Karpas-422 (cell line): ENCODE measurements around the gene SAT1. TPM values are rescaled to one million over a fixed set of nuclear protein-coding genes. Genes with fewer than 3 reads are reported as not detected.
"Not testable (repeated sequence)": the region's sequence is repeated elsewhere in the genome, so short reads cannot be mapped to it uniquely, and the experiment has no call there.

ENCODE experiments used
- DNase-seq: peaks from one replicate; pipeline ENCODE4 v3.0.0-alpha.2; 2015
- H2AFZ ChIP-seq: fragments of 200-600 bp; sonication (generic); 2 replicates; pipeline ENCODE4 v1.6.1; 2014; ENCODE audit warnings: antibody characterized with exemption, low read length, mixed read lengths
- H3K27ac ChIP-seq: fragments of 200-600 bp; sonication (generic); 2 replicates; pipeline ENCODE4 v1.5.1; 2014; ENCODE audit warnings: mild to moderate bottlenecking, low read length, moderate library complexity
- H3K27me3 ChIP-seq: fragments of 200-600 bp; sonication (generic); 2 replicates; pipeline ENCODE4 v1.6.1; 2014; ENCODE audit warnings: low read length, mixed read lengths
- H3K36me3 ChIP-seq: fragments of 200-600 bp; sonication (generic); 2 replicates; pipeline ENCODE4 v1.6.1; 2014; ENCODE audit warnings: low read length, mixed read lengths; ENCODE audit not compliant: insufficient read depth
- H3K4me1 ChIP-seq: fragments of 200-600 bp; sonication (generic); 2 replicates; pipeline ENCODE4 v1.6.1; 2014; ENCODE audit warnings: mild to moderate bottlenecking, low read length, mixed read lengths
- H3K4me2 ChIP-seq: fragments of 200-600 bp; sonication (generic); 2 replicates; pipeline ENCODE4 v1.6.1; 2014; ENCODE audit warnings: low read length, low read depth, mild to moderate bottlenecking; ENCODE audit not compliant: poor library complexity, severe bottlenecking
- H3K4me3 ChIP-seq: fragments of 200-600 bp; sonication (generic); 2 replicates; pipeline ENCODE4 v1.5.1; 2014; ENCODE audit warnings: mild to moderate bottlenecking, antibody characterized with exemption, low read length, mixed read lengths
- H3K79me2 ChIP-seq: fragments of 200-600 bp; sonication (generic); 2 replicates; pipeline ENCODE4 v1.6.1; 2014; ENCODE audit warnings: mild to moderate bottlenecking, low read length, mixed read lengths
- H3K9ac ChIP-seq: fragments of 200-600 bp; sonication (generic); 2 replicates; pipeline ENCODE4 v1.6.0; 2014; ENCODE audit warnings: low read length
- H3K9me2 ChIP-seq: fragments of 200-600 bp; sonication (generic), shearing (Covaris generic); replicated peaks from 2 replicates; pipeline ENCODE4 v1.6.0; 2014; ENCODE audit warnings: mild to moderate bottlenecking, low read length, moderate library complexity; ENCODE audit not compliant: insufficient read depth
- H3K9me3 ChIP-seq: fragments of 300-700, 200-600 bp; sonication (generic); 2 replicates; pipeline ENCODE4 v1.6.1; 2014; ENCODE audit warnings: low read length, mixed read lengths
- H4K20me1 ChIP-seq: fragments of 200-600 bp; sonication (generic); 2 replicates; pipeline ENCODE4 v1.6.1; 2014; ENCODE audit warnings: mild to moderate bottlenecking, antibody characterized with exemption, low read length, low read depth; ENCODE audit not compliant: insufficient read depth
- total RNA-seq: library from RNA; depleted of rRNA; stranded (reverse); fragments of >200 nt; shearing (Covaris generic); gene quantifications from 2 replicates; pipeline ENCODE4 v1.2.3, GENCODE V29; 2014; ENCODE audit warnings: low replicate concordance

SAT1 gene
- total RNA-seq, 1 experiment from 2014 or later, result 256 TPM

- DNase-seq, result no peak
Observed at GRCh38 chrX:23765868-23766267, 17.1 kb upstream of the SAT1 start.

GRCh38 chrX:23766650-23767551 is 16.1 kb upstream of the SAT1 start:
- Histone ChIP-seq H3K36me3 (no peaks in the 10 kb centered on the region), H2AFZ (no peak overlapping the region), H3K4me3 (no peak overlapping the region), H3K9me2 (no peaks in the 10 kb centered on the region), H3K9me3 (no peaks in the 10 kb centered on the region), H3K27me3 (no peaks in the 10 kb centered on the region), H3K4me1 (peaks cover 6% of the 10 kb centered on the region; the same call in 1 of the 2 replicates), H3K27ac (no peak overlapping the region), H4K20me1 (no peaks in the 10 kb centered on the region), H3K4me2 (no peak overlapping the region), H3K9ac (no peak overlapping the region), H3K79me2 (no peaks in the 10 kb centered on the region)
- DNase-seq, result no peak

More at GRCh38 chrX:23765868-23766267, 17.1 kb upstream of the SAT1 start:
- peaks cover 6% of the 10 kb centered on the region; the same call in 1 of the 2 replicates for H3K4me1 ChIP-seq
- no peaks in the 10 kb centered on the region for H3K27me3 ChIP-seq
- no peaks in the 10 kb centered on the region for H4K20me1 ChIP-seq
- H3K36me3 ChIP-seq, result no peaks in the 10 kb centered on the region
- no peak overlapping the region for H3K4me2 ChIP-seq
- H3K9ac ChIP-seq, result no peak overlapping the region
- no peak overlapping the region for H3K27ac ChIP-seq
- H3K9me3 ChIP-seq, result no peaks in the 10 kb centered on the region
- H3K4me3 ChIP-seq, result no peak overlapping the region
- H2AFZ ChIP-seq, result no peak overlapping the region
- no peaks in the 10 kb centered on the region for H3K79me2 ChIP-seq
- no peaks in the 10 kb centered on the region for H3K9me2 ChIP-seq

DNA sequence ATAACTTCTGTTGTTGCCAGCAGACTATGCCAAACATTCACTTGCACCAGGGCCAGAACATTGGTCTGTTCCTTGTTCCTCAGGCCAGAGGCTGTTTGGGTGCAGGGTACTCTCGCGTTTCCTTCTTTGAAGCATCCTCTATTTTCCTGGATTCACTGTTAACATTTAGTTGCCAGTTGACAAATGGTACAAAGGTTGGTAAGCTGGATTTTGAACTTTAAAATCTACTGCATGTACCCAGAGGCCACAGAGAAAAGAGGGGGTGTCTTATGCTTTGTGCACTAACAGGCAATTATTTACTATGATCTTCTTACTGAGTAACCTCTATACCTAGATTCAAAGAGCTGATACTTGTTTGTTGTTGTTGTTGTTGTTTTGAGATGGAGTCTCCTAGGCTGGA is 12.8 kb upstream of the SAT1 start:
- Histone ChIP-seq H3K9ac (no peak overlapping the region), H3K27ac (no peak overlapping the region), H3K4me1 (peaks cover 17% of the 10 kb centered on the region), H3K9me2 (no peaks in the 10 kb centered on the region), H3K36me3 (no peaks in the 10 kb centered on the region), H4K20me1 (no peaks in the 10 kb centered on the region), H3K79me2 (no peaks in the 10 kb centered on the region), H3K27me3 (no peaks in the 10 kb centered on the region), H3K9me3 (no peaks in the 10 kb centered on the region), H3K4me2 (no peak overlapping the region), H2AFZ (no peak overlapping the region), H3K4me3 (no peak overlapping the region)
- DNase-seq, result peak; percentile 16

- not testable (repeated sequence) for H3K36me3 ChIP-seq, H3K27me3 ChIP-seq, H3K27ac ChIP-seq, H3K9me3 ChIP-seq, H3K4me2 ChIP-seq, H2AFZ ChIP-seq, H3K79me2 ChIP-seq, H3K9me2 ChIP-seq, H4K20me1 ChIP-seq, H3K9ac ChIP-seq, H3K4me3 ChIP-seq
- DNase-seq, result peak; percentile 7
- H3K4me1 ChIP-seq, result peaks cover 17% of the 10 kb centered on the region
Observed at GRCh38 chrX:23771086-23771485, 11.9 kb upstream of the SAT1 start.

DNA sequence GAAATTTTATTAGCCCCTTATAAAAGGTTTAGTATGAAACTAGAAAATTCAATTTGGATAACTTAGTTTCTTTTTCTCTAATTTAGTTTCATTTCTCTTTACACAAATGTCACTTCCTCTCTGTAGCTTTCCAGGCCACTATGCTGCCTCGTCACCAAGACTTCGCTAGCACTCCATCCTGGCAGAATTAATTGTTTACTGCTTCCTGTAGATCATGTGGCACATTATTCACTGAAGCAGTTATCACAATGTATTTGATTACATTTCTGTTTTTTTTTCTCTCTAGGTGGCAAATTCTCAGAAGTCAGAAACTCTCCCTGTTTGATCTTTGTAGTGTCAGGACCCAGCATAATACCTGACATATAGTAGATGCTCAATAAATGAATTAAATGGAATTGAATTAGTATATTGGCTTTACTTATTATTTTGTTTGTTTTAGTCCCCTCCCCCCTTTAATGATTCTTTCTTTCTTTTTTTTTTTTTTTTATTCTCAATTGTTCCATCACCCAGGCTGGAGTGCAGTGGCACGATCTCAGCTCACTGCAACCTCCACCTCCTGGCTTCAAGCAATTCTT is 9.3 kb upstream of the SAT1 start:
- no peaks in the 10 kb centered on the region for H4K20me1 ChIP-seq
- H3K27ac ChIP-seq, result peak overlapping the region; percentile 85
- H3K79me2 ChIP-seq, result no peaks in the 10 kb centered on the region
- H3K4me3 ChIP-seq, result peak overlapping the region; percentile 50
- no peaks in the 10 kb centered on the region for H3K27me3 ChIP-seq
- peak overlapping the region; percentile 67 for H3K4me2 ChIP-seq
- peak overlapping the region; percentile 53 for H3K9ac ChIP-seq
- H3K9me2 ChIP-seq, result no peaks in the 10 kb centered on the region
- no peaks in the 10 kb centered on the region for H3K36me3 ChIP-seq
- H3K9me3 ChIP-seq, result no peaks in the 10 kb centered on the region
- H3K4me1 ChIP-seq, result peaks cover 22% of the 10 kb centered on the region
- DNase-seq, result peak; percentile 81
- peak overlapping the region; percentile 84 for H2AFZ ChIP-seq

DNA sequence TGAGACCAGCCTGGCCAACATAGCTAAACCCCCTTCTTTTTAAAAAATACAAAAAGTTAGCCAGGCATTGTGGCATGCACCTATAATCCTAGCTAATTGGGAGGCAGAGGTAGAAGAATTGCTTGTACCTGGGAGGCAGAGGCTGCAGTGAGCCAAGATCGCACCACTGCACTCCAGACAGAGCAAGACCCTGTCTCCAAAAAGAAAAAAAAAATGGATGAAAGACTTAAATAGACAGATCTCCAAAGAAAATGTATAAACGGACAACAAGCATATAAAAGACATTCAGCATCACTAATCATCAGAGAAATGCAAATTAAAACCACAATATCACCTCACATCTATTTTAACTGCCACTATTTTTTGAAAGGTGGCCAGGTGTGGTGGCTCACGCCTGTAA is 6.6 kb upstream of the SAT1 start:
- no peaks in the 10 kb centered on the region for H3K9me2 ChIP-seq
- H3K36me3 ChIP-seq, result no peaks in the 10 kb centered on the region
- peak overlapping the region; percentile 49; the same call in 1 of the 2 replicates for H3K27ac ChIP-seq
- H3K4me1 ChIP-seq, result peaks cover 24% of the 10 kb centered on the region
- H3K4me2 ChIP-seq, result no peak overlapping the region
- no peaks in the 10 kb centered on the region for H4K20me1 ChIP-seq
- no peak overlapping the region for H3K9ac ChIP-seq
- no peaks in the 10 kb centered on the region for H3K9me3 ChIP-seq
- no peak overlapping the region for H3K4me3 ChIP-seq
- no peaks in the 10 kb centered on the region for H3K27me3 ChIP-seq
- DNase-seq, result peak; percentile 46
- H2AFZ ChIP-seq, result no peak overlapping the region
- peaks cover 9% of the 10 kb centered on the region for H3K79me2 ChIP-seq

GRCh38 chrX:23779025-23779424 is 3.9 kb upstream of the SAT1 start:
- H4K20me1 ChIP-seq, result no peaks in the 10 kb centered on the region
- H3K27ac ChIP-seq, result no peak overlapping the region
- peaks cover 5% of the 10 kb centered on the region for H3K36me3 ChIP-seq
- H3K9ac ChIP-seq, result no peak overlapping the region
- peaks cover 22% of the 10 kb centered on the region for H3K79me2 ChIP-seq
- H3K9me3 ChIP-seq, result no peaks in the 10 kb centered on the region
- H3K4me3 ChIP-seq, result no peak overlapping the region
- no peak for DNase-seq
- H2AFZ ChIP-seq, result no peak overlapping the region
- H3K4me1 ChIP-seq, result peaks cover 21% of the 10 kb centered on the region
- no peaks in the 10 kb centered on the region for H3K9me2 ChIP-seq
- H3K4me2 ChIP-seq, result no peak overlapping the region
- no peaks in the 10 kb centered on the region for H3K27me3 ChIP-seq

DNA sequence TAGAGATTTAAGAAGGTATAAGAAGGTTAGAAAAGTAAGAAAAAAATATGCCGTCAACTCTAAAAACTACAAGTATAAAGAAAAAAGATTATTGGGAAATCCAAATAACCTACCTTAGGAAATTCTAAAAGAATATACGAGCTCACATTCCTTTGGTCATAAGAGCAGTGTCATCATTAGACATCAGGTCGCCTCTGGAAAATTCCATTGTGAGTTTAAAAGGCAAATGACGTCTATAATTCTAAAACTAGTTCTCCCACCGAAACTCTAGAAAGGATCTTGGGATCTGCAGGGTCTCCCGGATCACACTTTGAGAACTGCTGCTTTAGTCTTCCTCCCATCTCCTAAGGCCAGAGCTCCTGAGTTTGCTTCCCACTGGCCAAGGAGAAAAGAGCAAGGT is 518 bp upstream of the SAT1 start:
- Histone ChIP-seq H3K27me3 (no peaks in the 10 kb centered on the region), H3K9ac (peak overlapping the region; percentile 74), H3K9me3 (no peaks in the 10 kb centered on the region), H3K4me2 (peak overlapping the region; percentile 68), H2AFZ (peak overlapping the region; percentile 73), H3K4me1 (peaks cover 22% of the 10 kb centered on the region), H3K27ac (peak overlapping the region; percentile 69), H3K36me3 (peaks cover 23% of the 10 kb centered on the region), H3K9me2 (no peaks in the 10 kb centered on the region), H3K79me2 (peaks cover 22% of the 10 kb centered on the region), H4K20me1 (peaks cover 7% of the 10 kb centered on the region; the same call in 1 of the 2 replicates), H3K4me3 (peak overlapping the region; percentile 72)
- no peak for DNase-seq
